ENCODE data around the gene OR4K15. TPM values are rescaled to one million over a fixed set of nuclear protein-coding genes. Genes with fewer than 3 reads are reported as not detected.

OR4K15 gene
- not detected for total RNA-seq (2013)
- polyA plus RNA-seq (not detected), polyA minus RNA-seq (not detected in 2 replicates), total RNA-seq (0 to 0.30 (median 0) reads per million in 11 experiments)

GRCh38 chr14:19975291-19975690 is at the start of gene OR4K15:
Gene OR4K15 (plus strand): TSS chr14:19975591. CDS start chr14:19975591, 0 bp downstream.
- Mint-ChIP-seq H3K36me3 (no peaks in the 10 kb centered on the region), H3K27ac (no peak within 1 kb of the TSS), H3K4me3 (no peak within 1 kb of the TSS), H3K9me3 (no peaks in the 10 kb centered on the region), H3K4me1 (no peaks in the 10 kb centered on the region), H3K27me3 (ENCODE audit: low read depth in 3 of 3) (peaks cover 0 to 2% (median 0%) of the 10 kb centered on the region in 3 donors)
- Histone ChIP-seq H3K36me3 (replicated peaks in 1 of 2; ENCODE audit: control insufficient read depth in 1 of 2, insufficient read depth in 2 of 2, low read length in 2 of 2) (no peaks in the 10 kb centered on the region), H3K4me3 (replicated peaks in 1 of 3; ENCODE audit: low read depth in 2 of 3, low read length in 3 of 3) (no peak within 1 kb of the TSS), H3K27me3 (ENCODE audit: control insufficient read depth in 2 of 2, insufficient read depth in 2 of 2, low read length in 2 of 2) (no peaks in the 10 kb centered on the region), H2AFZ (ENCODE audit: insufficient read depth, low read depth, low read length, poor library complexity, severe bottlenecking) (no peak within 1 kb of the TSS), H3K4me2 (replicated peaks; ENCODE audit: extremely low read depth, low read length, poor library complexity, severe bottlenecking) (no peak within 1 kb of the TSS), H3K9ac (ENCODE audit: insufficient read depth, low read length, poor library complexity, severe bottlenecking) (no peak within 1 kb of the TSS), H3K9me3 (replicated peaks in 1 of 2; ENCODE audit: control insufficient read depth in 1 of 2, insufficient read depth in 1 of 2, low read length in 2 of 2) (no peaks in the 10 kb centered on the region), H3K79me2 (ENCODE audit: insufficient read depth, low read length) (no peaks in the 10 kb centered on the region), H4K20me1 (ENCODE audit: insufficient read depth, low read length) (no peaks in the 10 kb centered on the region), H3K4me1 (ENCODE audit: control insufficient read depth in 1 of 2, insufficient read depth in 2 of 2, low read length in 2 of 2) (no peaks in the 10 kb centered on the region), H3K27ac (ENCODE audit: low read depth in 1 of 2, low read length in 2 of 2) (no peak within 1 kb of the TSS)
- intact Hi-C loops (cut with micrococcal nuclease): no loop called here
- no peak for TF ChIP-seq CTCF (IDR thresholded peaks at IDR 0.05)
- 100% methylated on average over 1 of the region's 3 CpGs for WGBS (ENCODE audit: insufficient coverage)
- no peak for DNase-seq

GRCh38 chr14:19930617-19931016 is 44.8 kb upstream of the OR4K15 start, which contains the start of gene OR4K1:
Gene OR4K1 (plus strand): TSS chr14:19930917. CDS start chr14:19935667, 4,750 bp downstream.
- TF ChIP-seq CTCF (IDR thresholded peaks at IDR 0.05): no peak
- no peaks in the 10 kb centered on the region for H3K36me3 Mint-ChIP-seq
- H3K4me1 ChIP-seq (ENCODE audit: control insufficient read depth in 1 of 2, insufficient read depth in 2 of 2, low read length in 2 of 2): no peaks in the 10 kb centered on the region
- no peak within 1 kb of the TSS for H3K27ac ChIP-seq (ENCODE audit: low read depth in 1 of 2, low read length in 2 of 2)
- H3K9me3 Mint-ChIP-seq: peaks cover 0 to 3% (median 0%) of the 10 kb centered on the region in 7 donors
- H3K4me3 Mint-ChIP-seq: no peak within 1 kb of the TSS
- no peak within 1 kb of the TSS for H3K4me3 ChIP-seq (replicated peaks in 1 of 3; ENCODE audit: low read depth in 2 of 3, low read length in 3 of 3)
- no peaks in the 10 kb centered on the region for H3K4me1 Mint-ChIP-seq
- H3K4me2 ChIP-seq (replicated peaks; ENCODE audit: extremely low read depth, low read length, poor library complexity, severe bottlenecking): no peak within 1 kb of the TSS
- WGBS (ENCODE audit: insufficient coverage): no CpG with 5 or more reads among the region's 3 CpGs
- no peaks in the 10 kb centered on the region for H3K27me3 ChIP-seq (ENCODE audit: control insufficient read depth in 2 of 2, insufficient read depth in 2 of 2, low read length in 2 of 2)
- no peaks in the 10 kb centered on the region for H3K79me2 ChIP-seq (ENCODE audit: insufficient read depth, low read length)
- H3K9me3 ChIP-seq (replicated peaks in 1 of 2; ENCODE audit: control insufficient read depth in 1 of 2, insufficient read depth in 1 of 2, low read length in 2 of 2): no peaks in the 10 kb centered on the region
- H3K27ac Mint-ChIP-seq: no peak within 1 kb of the TSS
- intact Hi-C loops (cut with micrococcal nuclease): no loop called here
- H2AFZ ChIP-seq (ENCODE audit: insufficient read depth, low read depth, low read length, poor library complexity, severe bottlenecking): no peak within 1 kb of the TSS
- no peaks in the 10 kb centered on the region for H4K20me1 ChIP-seq (ENCODE audit: insufficient read depth, low read length)
- H3K27me3 Mint-ChIP-seq (ENCODE audit: low read depth in 3 of 3): peaks cover 0 to 2% (median 0%) of the 10 kb centered on the region in 3 donors
- DNase-seq: no peak
- no peak within 1 kb of the TSS for H3K9ac ChIP-seq (ENCODE audit: insufficient read depth, low read length, poor library complexity, severe bottlenecking)
- H3K36me3 ChIP-seq (replicated peaks in 1 of 2; ENCODE audit: control insufficient read depth in 1 of 2, insufficient read depth in 2 of 2, low read length in 2 of 2): no peaks in the 10 kb centered on the region
